Heart left ventricle (tissue), 13 donors: ENCODE measurements around the gene PNPLA4.

ENCODE experiments used
- POLR2A ChIP-seq, 2 donors: fragments of 450-650 bp; IDR thresholded peaks; one replicate each; pipeline ENCODE4 v1.6.1; 2017; ENCODE audit warnings: antibody characterized with exemption in 2 of 2, mild to moderate bottlenecking in 2 of 2, moderate library complexity in 2 of 2
- TF ChIP-seq, protein P1 (sequence below), 12 donors: fragments of 200-600 bp; sonication (generic) in 4 of 12; IDR thresholded peaks; one replicate each; pipeline versions ENCODE4 v1.5.0 to v1.8.0; 2018 to 2022; ENCODE audit warnings: antibody characterized with exemption in 12 of 12, mild to moderate bottlenecking in 5 of 12
- donor health status: ischemic (EF 13 %, LVEDD 7.1; RV severe dilation, severe dysfunction).
- donor health status: DM: no; HTN: yes; CAD: no.
- donor health status: DM: no; HTN: no; CAD: no.
- donor health status: ischemic (EF 25% LVEDD 6.9; RV normal size, moderate dysfunction).
- donor health status: ischemic (EF 25% LVEDD 5.7; RV mildly dilated, moderate dysfunction).
- donor health status: ischemic (EF 35%, LVEDD 5.7; RV mildly dilated, moderate dysfunction).
- donor health status: nonischemic (EF 11% LVEDD 7.7; RV severe dilation, severe dysfunction).
- donor health status: DM: yes; HTN: yes; CAD: no.
- donor health status: PGD.
- donor health status: ischemic (EF 29% LVEDD 5.4; RV normal size, mild dysfunction).
- donor health status: nonischemic (EF 23%, LVEDD 6.1; RV moderate dilation, normal function).

DNA sequence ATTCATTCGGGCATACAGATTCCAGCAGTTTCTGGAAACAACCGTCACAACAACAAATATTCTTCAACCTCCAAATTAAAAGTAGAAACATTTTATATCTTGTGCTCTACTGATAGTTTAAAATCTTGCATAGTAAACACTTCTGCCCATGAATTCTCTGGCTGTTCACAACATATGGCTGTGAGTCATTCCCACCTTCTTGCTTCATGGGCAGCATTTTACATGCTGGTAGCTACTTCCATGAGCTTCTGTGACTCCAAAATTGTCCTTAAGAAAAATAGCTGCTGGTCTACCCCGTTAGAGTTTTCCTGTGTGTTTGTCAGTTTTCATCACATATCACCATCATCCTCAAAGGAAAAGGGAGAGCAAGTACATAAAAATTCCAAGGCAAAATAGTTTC, 22.7 kb downstream of the PNPLA4 start:
- TF ChIP-seq POLR2A (IDR thresholded peaks at IDR 0.05): no peak
- TF ChIP-seq, protein P1, sequence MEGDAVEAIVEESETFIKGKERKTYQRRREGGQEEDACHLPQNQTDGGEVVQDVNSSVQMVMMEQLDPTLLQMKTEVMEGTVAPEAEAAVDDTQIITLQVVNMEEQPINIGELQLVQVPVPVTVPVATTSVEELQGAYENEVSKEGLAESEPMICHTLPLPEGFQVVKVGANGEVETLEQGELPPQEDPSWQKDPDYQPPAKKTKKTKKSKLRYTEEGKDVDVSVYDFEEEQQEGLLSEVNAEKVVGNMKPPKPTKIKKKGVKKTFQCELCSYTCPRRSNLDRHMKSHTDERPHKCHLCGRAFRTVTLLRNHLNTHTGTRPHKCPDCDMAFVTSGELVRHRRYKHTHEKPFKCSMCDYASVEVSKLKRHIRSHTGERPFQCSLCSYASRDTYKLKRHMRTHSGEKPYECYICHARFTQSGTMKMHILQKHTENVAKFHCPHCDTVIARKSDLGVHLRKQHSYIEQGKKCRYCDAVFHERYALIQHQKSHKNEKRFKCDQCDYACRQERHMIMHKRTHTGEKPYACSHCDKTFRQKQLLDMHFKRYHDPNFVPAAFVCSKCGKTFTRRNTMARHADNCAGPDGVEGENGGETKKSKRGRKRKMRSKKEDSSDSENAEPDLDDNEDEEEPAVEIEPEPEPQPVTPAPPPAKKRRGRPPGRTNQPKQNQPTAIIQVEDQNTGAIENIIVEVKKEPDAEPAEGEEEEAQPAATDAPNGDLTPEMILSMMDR (IDR thresholded peaks at IDR 0.05): no peak
